GM12874 (cell line): ENCODE measurements around the gene TNFRSF12A.

Experiments used
- CTCF ChIP-seq: IDR thresholded peaks from 2 replicates; pipeline ENCODE4 v1.5.1; 2011; ENCODE audit warnings: low read depth, mild to moderate bottlenecking, control low read depth, low read length, moderate library complexity; ENCODE audit not compliant: insufficient read depth

TNFRSF12A gene

GRCh38 chr16:3025032-3026002, 5.1 kb downstream of the TNFRSF12A start:
- no peak for TF ChIP-seq CTCF

DNA sequence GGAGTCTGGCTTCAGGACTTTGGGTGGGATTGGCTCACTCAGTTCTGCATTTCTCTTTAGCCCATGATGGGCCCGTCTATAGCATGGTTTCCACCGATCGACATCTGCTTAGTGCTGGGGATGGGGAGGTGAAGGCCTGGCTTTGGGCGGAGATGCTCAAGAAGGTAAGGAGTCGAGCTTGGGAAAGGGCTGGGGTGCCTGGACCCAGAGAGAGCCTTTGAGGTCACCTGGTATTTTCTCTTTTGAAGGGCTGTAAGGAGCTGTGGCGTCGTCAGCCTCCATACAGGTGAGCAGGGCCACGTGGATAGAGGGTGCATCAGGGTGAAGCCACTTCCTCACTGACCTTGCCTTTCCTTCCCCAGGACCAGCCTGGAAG, 5.8 kb downstream of the TNFRSF12A start:
- no peak for TF ChIP-seq CTCF

DNA sequence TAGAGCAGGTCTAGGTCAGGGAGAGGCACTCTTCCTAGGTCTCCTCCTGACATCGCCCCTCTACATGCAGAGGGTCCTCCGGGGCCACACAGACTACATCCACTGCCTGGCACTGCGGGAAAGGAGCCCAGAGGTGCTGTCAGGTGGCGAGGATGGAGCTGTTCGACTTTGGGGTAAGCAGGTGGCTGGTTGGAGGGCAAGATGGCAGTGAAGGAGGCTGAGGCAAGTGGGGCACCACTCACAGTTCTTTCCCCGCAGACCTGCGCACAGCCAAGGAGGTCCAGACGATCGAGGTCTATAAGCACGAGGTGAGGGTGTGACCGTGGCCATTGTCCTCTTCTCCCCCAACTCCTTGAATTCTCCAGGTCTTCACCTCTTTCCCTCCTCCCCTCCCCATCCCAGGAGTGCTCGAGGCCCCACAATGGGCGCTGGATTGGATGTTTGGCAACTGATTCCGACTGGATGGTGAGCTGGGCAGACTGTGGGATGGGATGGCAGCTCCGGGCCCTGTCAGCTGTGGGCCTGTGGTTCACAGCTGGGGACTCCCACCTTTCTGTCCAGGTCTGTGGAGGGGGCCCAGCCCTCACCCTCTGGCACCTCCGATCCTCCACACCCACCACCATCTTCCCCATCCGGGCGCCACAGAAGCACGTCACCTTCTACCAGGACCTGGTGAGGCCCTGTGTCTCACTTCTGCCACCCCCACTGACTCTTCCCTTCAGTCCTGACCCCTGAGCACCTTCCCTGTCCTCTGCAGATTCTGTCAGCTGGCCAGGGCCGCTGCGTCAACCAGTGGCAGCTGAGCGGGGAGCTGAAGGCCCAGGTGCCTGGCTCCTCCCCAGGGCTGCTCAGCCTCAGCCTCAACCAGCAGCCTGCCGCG, 6.7 kb downstream of the TNFRSF12A start:
- no peak for TF ChIP-seq CTCF

DNA sequence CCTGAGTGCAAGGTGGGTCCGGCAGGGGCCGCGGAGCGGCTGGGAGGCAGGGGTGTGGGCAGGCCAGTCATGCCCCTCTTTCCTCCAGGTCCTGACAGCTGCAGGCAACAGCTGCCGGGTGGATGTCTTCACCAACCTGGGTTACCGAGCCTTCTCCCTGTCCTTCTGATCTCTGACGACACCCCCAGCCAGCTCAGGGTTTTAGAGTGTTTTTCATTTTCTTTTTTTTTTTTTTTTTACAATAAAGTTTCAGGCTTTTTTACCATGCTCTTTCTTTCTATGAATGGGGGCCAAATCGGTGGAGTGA, 7.3 kb downstream of the TNFRSF12A start:
- TF ChIP-seq CTCF, result no peak

GRCh38 chr16:3027983-3028715, 8.0 kb downstream of the TNFRSF12A start:
- TF ChIP-seq CTCF, result peak; percentile 95

GRCh38 chr16:3028716-3029319, 8.7 kb downstream of the TNFRSF12A start:
- no peak for TF ChIP-seq CTCF
